Type B pancreatic cell (in vitro differentiated cells): ENCODE results near the gene NAA60. TPM values are rescaled to one million over a fixed set of nuclear protein-coding genes. Genes with fewer than 3 reads are reported as not detected.

Experiments
- DNase-seq: peaks from one replicate; pipeline ENCODE4 v3.0.0; 2021; ENCODE audit warnings: mixed read lengths; ENCODE audit not compliant: unreplicated experiment; ENCODE audit errors: extremely low spot score
- H3K27ac Mint-ChIP-seq: 2 replicates; pipeline ENCODE4 v1.8.0; 2021; ENCODE audit warnings: mild to moderate bottlenecking, mixed read lengths
- H3K27me3 Mint-ChIP-seq: 2 replicates; pipeline ENCODE4 v1.8.0; 2021; ENCODE audit warnings: mixed read lengths
- H3K36me3 Mint-ChIP-seq: 2 replicates; pipeline ENCODE4 v1.8.0; 2021; ENCODE audit warnings: mixed read lengths
- H3K4me1 Mint-ChIP-seq: one replicate; pipeline ENCODE4 v1.8.0; 2021; ENCODE audit warnings: mixed read lengths; ENCODE audit not compliant: unreplicated experiment
- H3K4me3 Mint-ChIP-seq: 2 replicates; pipeline ENCODE4 v1.8.0; 2021; ENCODE audit warnings: mild to moderate bottlenecking, mixed read lengths
- H3K9me3 Mint-ChIP-seq: 2 replicates; pipeline ENCODE4 v1.8.0; 2021; ENCODE audit warnings: mixed read lengths
- CTCF ChIP-seq: fragments of 200-600 bp; sonication (generic); conservative IDR thresholded peaks from 2 replicates; pipeline ENCODE4 v1.5.0; 2021; ENCODE audit warnings: antibody characterized with exemption, mild to moderate bottlenecking
- long read RNA-seq: library from polyadenylated mRNA; unstranded; transcript quantifications from one replicate; pipeline ENCODE4 v2.0.0, GENCODE V29; 2020
- total RNA-seq: library from RNA; stranded (reverse); gene quantifications from 2 replicates; pipeline ENCODE4 v1.2.1, GENCODE V29; 2021; ENCODE audit warnings: low replicate concordance

NAA60 gene
- 41.1 and 51.1 TPM in 2 replicates for total RNA-seq
- long read RNA-seq, result 0 reads

GRCh38 chr16:3443108-3444031 is at the start of gene NAA60, which contains the start of gene ZNF597:
NAA60 (plus strand) TSS chr16:3443680; CDS start chr16:3476228, 32,548 bp downstream.
ZNF597 (minus strand) TSS chr16:3443504; CDS start chr16:3443153, 351 bp downstream.
- Mint-ChIP-seq H3K4me1 (no peaks in the 10 kb centered on the region), H3K9me3 (peaks cover 5% of the 10 kb centered on the region), H3K4me3 (peak within 1 kb of the TSS; percentile 99), H3K27me3 (no peaks in the 10 kb centered on the region), H3K27ac (peak within 1 kb of the TSS; percentile 93), H3K36me3 (peaks cover 30% of the 10 kb centered on the region)
- TF ChIP-seq CTCF, result no peak
- peak; percentile 82 for DNase-seq

GRCh38 chr16:3400446-3400778 is 43.1 kb upstream of the NAA60 start:
- H3K4me3 Mint-ChIP-seq, result peak overlapping the region; percentile 95
- H3K4me1 Mint-ChIP-seq, result peaks cover 10% of the 10 kb centered on the region
- H3K27ac Mint-ChIP-seq, result peak overlapping the region; percentile 91
- TF ChIP-seq CTCF, result no peak
- no peaks in the 10 kb centered on the region for H3K27me3 Mint-ChIP-seq
- no peak for DNase-seq
- H3K36me3 Mint-ChIP-seq, result peaks cover 62% of the 10 kb centered on the region
- peaks cover 28% of the 10 kb centered on the region for H3K9me3 Mint-ChIP-seq

- Mint-ChIP-seq H3K4me3 (peak within 1 kb of the TSS; percentile 95), H3K27ac (peak within 1 kb of the TSS; percentile 91), H3K27me3 (no peaks in the 10 kb centered on the region), H3K4me1 (peaks cover 10% of the 10 kb centered on the region), H3K36me3 (peaks cover 63% of the 10 kb centered on the region), H3K9me3 (peaks cover 26% of the 10 kb centered on the region)
- no peak for TF ChIP-seq CTCF
- DNase-seq, result peak; percentile 99
These were observed 42.4 kb upstream of the NAA60 start, which contains the start of the genes ZNF174 and ZSCAN32 for GRCh38 chr16:3400779-3401688. ZNF174 (plus strand) TSS chr16:3401215; CDS start chr16:3402005, 790 bp downstream. ZSCAN32 (minus strand) TSS chr16:3401004; CDS start chr16:3397557, 3,447 bp downstream.

DNA sequence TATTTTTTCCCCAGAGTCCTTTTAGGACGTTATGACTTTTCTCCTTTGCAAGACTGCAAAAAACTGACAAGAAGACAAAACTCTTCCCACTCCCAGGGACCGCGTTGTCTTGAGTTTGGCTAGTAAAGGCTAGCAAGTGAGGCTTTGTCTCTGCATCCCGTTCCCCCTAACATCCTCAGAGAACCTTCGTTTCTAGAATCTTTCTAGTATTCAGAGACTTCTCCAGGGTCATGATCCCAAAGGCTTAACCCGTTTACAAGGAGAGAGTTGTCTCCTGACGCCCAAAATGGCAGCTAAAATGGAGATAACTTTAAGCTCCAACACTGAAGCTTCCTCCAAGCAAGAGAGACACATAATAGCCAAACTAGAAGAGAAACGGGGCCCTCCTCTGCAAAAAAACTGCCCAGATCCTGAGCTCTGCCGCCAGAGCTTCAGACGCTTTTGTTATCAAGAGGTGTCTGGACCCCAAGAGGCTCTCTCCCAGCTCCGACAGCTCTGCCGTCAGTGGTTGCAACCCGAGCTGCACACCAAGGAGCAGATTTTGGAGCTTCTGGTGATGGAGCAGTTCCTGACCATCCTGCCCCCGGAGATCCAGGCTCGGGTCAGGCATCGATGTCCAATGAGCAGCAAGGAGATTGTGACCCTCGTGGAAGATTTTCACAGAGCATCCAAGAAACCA is 41.6 kb upstream of the NAA60 start:
- H3K27ac Mint-ChIP-seq, result peak overlapping the region; percentile 90
- peaks cover 19% of the 10 kb centered on the region for H3K9me3 Mint-ChIP-seq
- TF ChIP-seq CTCF, result no peak
- DNase-seq, result no peak
- H3K36me3 Mint-ChIP-seq, result peaks cover 63% of the 10 kb centered on the region
- peak overlapping the region; percentile 95 for H3K4me3 Mint-ChIP-seq
- H3K27me3 Mint-ChIP-seq, result no peaks in the 10 kb centered on the region
- peaks cover 10% of the 10 kb centered on the region for H3K4me1 Mint-ChIP-seq
